DOHH2 (cell line): ENCODE results near the gene RABGAP1L.

Source experiments
- CTCF ChIP-seq: fragments of 200-600 bp; sonication (generic); IDR thresholded peaks from one replicate; pipeline ENCODE4 v1.5.1; 2014; ENCODE audit warnings: antibody characterized with exemption, mild to moderate bottlenecking, low read depth, low read length; ENCODE audit not compliant: poor library complexity, severe bottlenecking
- EZH2phosphoT487 ChIP-seq: fragments of 200-600 bp; sonication (generic); IDR thresholded peaks from 2 replicates; pipeline ENCODE4 v1.6.1; 2017; ENCODE audit warnings: borderline replicate concordance, mild to moderate bottlenecking, antibody characterized with exemption, low read length, moderate library complexity, mixed read lengths

GRCh38 chr1:174480324-174480723 is 321.0 kb downstream of the RABGAP1L start:
- no peak for TF ChIP-seq CTCF
- no peak for TF ChIP-seq EZH2phosphoT487
